ENCODE results near the gene ENO3. TPM values are rescaled to one million over a fixed set of nuclear protein-coding genes. Genes with fewer than 3 reads are reported as not detected.

ENO3 gene
- total and polyA plus RNA-seq, 10 of the 15 experiments (the other 5 are each of a cell fraction or from before 2014, with no cell fraction given): 6.8 to 28.4 (median 17.0) TPM

GRCh38 chr17:4997302-4998026, 46.5 kb downstream of the ENO3 start, which contains the start of the genes INCA1 and KIF1C (continued):
- TF ChIP-seq TCF12 (IDR thresholded peaks at IDR 0.05; ENCODE audit: low read depth, low read length): peak; percentile 83
- TF ChIP-seq, protein P1, sequence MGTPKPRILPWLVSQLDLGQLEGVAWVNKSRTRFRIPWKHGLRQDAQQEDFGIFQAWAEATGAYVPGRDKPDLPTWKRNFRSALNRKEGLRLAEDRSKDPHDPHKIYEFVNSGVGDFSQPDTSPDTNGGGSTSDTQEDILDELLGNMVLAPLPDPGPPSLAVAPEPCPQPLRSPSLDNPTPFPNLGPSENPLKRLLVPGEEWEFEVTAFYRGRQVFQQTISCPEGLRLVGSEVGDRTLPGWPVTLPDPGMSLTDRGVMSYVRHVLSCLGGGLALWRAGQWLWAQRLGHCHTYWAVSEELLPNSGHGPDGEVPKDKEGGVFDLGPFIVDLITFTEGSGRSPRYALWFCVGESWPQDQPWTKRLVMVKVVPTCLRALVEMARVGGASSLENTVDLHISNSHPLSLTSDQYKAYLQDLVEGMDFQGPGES (IDR thresholded peaks at IDR 0.05): no peak
- peak; percentile 86 for TF ChIP-seq GATAD2B (conservative IDR thresholded peaks at IDR 0.05; ENCODE audit: low read depth)
- TF ChIP-seq SMC3 (IDR thresholded peaks at IDR 0.05; ENCODE audit: borderline replicate concordance, low read length): no peak
- TF ChIP-seq, protein P2, sequence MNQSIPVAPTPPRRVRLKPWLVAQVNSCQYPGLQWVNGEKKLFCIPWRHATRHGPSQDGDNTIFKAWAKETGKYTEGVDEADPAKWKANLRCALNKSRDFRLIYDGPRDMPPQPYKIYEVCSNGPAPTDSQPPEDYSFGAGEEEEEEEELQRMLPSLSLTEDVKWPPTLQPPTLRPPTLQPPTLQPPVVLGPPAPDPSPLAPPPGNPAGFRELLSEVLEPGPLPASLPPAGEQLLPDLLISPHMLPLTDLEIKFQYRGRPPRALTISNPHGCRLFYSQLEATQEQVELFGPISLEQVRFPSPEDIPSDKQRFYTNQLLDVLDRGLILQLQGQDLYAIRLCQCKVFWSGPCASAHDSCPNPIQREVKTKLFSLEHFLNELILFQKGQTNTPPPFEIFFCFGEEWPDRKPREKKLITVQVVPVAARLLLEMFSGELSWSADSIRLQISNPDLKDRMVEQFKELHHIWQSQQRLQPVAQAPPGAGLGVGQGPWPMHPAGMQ (IDR thresholded peaks at IDR 0.05; ENCODE audit: borderline replicate concordance): no peak
- no peak for TF ChIP-seq SRF (IDR thresholded peaks at IDR 0.05; ENCODE audit: low read depth in 2 of 2, low read length in 2 of 2)
- TF ChIP-seq FOXK2 (IDR thresholded peaks at IDR 0.05): no peak
- no peak for TF ChIP-seq BCL11A (IDR thresholded peaks at IDR 0.05; ENCODE audit: low read depth, low read length)
- TF ChIP-seq ETV6 (conservative IDR thresholded peaks at IDR 0.05 in 1 of 2, IDR thresholded peaks at IDR 0.05 in 1 of 2; ENCODE audit: borderline replicate concordance in 1 of 2, low read depth in 1 of 2): no peak
- TF ChIP-seq, protein P3, sequence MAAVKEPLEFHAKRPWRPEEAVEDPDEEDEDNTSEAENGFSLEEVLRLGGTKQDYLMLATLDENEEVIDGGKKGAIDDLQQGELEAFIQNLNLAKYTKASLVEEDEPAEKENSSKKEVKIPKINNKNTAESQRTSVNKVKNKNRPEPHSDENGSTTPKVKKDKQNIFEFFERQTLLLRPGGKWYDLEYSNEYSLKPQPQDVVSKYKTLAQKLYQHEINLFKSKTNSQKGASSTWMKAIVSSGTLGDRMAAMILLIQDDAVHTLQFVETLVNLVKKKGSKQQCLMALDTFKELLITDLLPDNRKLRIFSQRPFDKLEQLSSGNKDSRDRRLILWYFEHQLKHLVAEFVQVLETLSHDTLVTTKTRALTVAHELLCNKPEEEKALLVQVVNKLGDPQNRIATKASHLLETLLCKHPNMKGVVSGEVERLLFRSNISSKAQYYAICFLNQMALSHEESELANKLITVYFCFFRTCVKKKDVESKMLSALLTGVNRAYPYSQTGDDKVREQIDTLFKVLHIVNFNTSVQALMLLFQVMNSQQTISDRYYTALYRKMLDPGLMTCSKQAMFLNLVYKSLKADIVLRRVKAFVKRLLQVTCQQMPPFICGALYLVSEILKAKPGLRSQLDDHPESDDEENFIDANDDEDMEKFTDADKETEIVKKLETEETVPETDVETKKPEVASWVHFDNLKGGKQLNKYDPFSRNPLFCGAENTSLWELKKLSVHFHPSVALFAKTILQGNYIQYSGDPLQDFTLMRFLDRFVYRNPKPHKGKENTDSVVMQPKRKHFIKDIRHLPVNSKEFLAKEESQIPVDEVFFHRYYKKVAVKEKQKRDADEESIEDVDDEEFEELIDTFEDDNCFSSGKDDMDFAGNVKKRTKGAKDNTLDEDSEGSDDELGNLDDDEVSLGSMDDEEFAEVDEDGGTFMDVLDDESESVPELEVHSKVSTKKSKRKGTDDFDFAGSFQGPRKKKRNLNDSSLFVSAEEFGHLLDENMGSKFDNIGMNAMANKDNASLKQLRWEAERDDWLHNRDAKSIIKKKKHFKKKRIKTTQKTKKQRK (IDR thresholded peaks at IDR 0.05; ENCODE audit: low read depth, low read length): no peak
- TF ChIP-seq, protein P4, sequence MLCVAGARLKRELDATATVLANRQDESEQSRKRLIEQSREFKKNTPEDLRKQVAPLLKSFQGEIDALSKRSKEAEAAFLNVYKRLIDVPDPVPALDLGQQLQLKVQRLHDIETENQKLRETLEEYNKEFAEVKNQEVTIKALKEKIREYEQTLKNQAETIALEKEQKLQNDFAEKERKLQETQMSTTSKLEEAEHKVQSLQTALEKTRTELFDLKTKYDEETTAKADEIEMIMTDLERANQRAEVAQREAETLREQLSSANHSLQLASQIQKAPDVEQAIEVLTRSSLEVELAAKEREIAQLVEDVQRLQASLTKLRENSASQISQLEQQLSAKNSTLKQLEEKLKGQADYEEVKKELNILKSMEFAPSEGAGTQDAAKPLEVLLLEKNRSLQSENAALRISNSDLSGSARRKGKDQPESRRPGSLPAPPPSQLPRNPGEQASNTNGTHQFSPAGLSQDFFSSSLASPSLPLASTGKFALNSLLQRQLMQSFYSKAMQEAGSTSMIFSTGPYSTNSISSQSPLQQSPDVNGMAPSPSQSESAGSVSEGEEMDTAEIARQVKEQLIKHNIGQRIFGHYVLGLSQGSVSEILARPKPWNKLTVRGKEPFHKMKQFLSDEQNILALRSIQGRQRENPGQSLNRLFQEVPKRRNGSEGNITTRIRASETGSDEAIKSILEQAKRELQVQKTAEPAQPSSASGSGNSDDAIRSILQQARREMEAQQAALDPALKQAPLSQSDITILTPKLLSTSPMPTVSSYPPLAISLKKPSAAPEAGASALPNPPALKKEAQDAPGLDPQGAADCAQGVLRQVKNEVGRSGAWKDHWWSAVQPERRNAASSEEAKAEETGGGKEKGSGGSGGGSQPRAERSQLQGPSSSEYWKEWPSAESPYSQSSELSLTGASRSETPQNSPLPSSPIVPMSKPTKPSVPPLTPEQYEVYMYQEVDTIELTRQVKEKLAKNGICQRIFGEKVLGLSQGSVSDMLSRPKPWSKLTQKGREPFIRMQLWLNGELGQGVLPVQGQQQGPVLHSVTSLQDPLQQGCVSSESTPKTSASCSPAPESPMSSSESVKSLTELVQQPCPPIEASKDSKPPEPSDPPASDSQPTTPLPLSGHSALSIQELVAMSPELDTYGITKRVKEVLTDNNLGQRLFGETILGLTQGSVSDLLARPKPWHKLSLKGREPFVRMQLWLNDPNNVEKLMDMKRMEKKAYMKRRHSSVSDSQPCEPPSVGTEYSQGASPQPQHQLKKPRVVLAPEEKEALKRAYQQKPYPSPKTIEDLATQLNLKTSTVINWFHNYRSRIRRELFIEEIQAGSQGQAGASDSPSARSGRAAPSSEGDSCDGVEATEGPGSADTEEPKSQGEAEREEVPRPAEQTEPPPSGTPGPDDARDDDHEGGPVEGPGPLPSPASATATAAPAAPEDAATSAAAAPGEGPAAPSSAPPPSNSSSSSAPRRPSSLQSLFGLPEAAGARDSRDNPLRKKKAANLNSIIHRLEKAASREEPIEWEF (IDR thresholded peaks at IDR 0.05; ENCODE audit: insufficient replicate concordance, low read depth, low read length): no peak
- peak; percentile 80; the same call in 1 of the 2 replicates for TF ChIP-seq ZNF207 (IDR thresholded peaks at IDR 0.05; ENCODE audit: borderline replicate concordance)
- no peak for TF ChIP-seq CHD4 (IDR thresholded peaks at IDR 0.05)
- no peak for TF ChIP-seq E2F8 (IDR thresholded peaks at IDR 0.05; ENCODE audit: low read depth, partially characterized antibody)
- TF ChIP-seq POLR2AphosphoS2 (IDR thresholded peaks at IDR 0.05; ENCODE audit: low read depth, low read length): no peak
